ENCODE measurements around the gene RPS6KL1. TPM values are rescaled to one million over a fixed set of nuclear protein-coding genes. Genes with fewer than 3 reads are reported as not detected.

Gene RPS6KL1
- total RNA-seq, 1 donor = 0.09 TPM

DNA sequence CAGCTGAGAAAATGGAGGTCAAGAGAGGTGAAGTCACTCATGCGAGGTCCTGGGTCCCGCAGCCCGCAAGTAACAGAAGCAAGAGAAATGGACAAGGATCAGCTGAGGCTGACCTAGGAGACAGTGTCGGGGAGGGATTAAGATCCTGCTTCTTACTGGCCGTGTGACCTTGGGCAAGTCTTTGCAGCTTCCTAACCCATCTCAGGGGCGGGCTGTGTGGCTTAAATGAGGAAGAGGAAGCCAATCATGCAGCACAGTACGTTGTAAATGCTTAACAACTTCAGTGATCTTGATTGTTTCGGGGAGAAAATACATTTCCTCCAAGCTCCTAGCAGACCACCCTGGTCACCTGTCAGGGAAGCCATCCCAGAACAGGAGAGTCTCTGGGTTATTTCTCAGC is 39.4 kb upstream of the RPS6KL1 start:
- no peak for DNase-seq (ENCODE audit: low read depth)
- TF ChIP-seq, protein P1, sequence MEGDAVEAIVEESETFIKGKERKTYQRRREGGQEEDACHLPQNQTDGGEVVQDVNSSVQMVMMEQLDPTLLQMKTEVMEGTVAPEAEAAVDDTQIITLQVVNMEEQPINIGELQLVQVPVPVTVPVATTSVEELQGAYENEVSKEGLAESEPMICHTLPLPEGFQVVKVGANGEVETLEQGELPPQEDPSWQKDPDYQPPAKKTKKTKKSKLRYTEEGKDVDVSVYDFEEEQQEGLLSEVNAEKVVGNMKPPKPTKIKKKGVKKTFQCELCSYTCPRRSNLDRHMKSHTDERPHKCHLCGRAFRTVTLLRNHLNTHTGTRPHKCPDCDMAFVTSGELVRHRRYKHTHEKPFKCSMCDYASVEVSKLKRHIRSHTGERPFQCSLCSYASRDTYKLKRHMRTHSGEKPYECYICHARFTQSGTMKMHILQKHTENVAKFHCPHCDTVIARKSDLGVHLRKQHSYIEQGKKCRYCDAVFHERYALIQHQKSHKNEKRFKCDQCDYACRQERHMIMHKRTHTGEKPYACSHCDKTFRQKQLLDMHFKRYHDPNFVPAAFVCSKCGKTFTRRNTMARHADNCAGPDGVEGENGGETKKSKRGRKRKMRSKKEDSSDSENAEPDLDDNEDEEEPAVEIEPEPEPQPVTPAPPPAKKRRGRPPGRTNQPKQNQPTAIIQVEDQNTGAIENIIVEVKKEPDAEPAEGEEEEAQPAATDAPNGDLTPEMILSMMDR (IDR thresholded peaks at IDR 0.05; ENCODE audit: insufficient read depth, low read length) = no peak

DNA sequence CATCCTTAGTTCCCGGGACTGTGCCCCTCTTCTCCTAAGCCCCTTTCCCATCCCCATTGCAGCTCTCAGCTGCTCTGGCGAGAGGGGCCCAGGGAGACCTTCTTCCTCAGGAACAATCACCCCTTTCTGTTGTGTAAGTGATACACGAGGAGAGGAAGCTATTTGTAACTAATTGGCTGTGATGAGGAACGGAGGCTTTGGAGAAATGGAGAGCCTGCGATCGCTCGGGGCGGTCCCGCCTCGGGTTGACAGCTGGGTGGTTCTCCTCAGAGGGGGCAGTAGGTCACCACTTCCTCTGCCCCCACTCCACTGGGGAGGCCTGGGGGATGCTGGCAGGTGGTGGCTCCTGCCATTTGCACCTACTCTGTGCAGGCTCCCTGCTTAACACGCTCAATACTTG is 39.0 kb upstream of the RPS6KL1 start:
- no peak for DNase-seq (ENCODE audit: low read depth)
- TF ChIP-seq, protein P1 (IDR thresholded peaks at IDR 0.05; ENCODE audit: insufficient read depth, low read length) = no peak
- no peak overlapping the region for H3K4me3 ChIP-seq (ENCODE audit: low read depth, low read length)

More for the DNA sequence above, 39.4 kb upstream of the RPS6KL1 start:
- H3K4me3 ChIP-seq (ENCODE audit: low read depth, low read length) = no peak overlapping the region

DNA sequence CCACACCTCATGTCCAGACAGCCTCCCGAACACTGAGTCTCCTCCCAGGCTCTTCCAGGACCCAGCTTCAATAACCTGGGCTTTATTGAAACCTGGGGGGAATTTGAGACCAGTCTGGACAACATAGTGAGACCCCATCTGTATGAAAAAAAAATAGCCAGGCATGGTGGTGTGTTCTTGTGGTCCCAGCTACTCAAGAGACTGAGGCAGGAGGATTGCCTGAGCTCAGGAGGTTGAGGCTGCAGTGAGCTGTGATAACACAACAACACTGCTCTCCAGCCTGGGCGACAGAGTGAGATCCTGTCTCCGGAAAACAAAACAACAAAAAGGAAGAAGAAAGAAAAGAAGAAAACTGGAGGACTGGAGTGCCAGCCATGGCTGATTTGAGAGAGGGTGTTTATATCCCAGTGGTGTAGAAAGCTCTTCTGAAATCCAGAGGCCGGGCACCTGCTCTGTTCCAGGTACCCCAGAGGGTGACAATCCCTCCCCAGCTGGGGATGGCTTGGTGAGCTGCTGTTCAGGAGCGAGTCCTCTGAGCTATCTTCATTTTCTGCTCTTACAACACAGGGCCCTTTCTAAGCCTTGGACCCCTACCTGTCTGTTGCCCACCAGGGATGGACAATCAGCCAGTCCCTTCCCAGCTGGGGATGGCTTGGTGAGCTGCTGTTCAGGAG is 38.3 kb upstream of the RPS6KL1 start:
- TF ChIP-seq, protein P1 (IDR thresholded peaks at IDR 0.05; ENCODE audit: insufficient read depth, low read length) = no peak
- DNase-seq (ENCODE audit: low read depth) = no peak
- H3K4me3 ChIP-seq (ENCODE audit: low read depth, low read length) = no peak overlapping the region

DNA sequence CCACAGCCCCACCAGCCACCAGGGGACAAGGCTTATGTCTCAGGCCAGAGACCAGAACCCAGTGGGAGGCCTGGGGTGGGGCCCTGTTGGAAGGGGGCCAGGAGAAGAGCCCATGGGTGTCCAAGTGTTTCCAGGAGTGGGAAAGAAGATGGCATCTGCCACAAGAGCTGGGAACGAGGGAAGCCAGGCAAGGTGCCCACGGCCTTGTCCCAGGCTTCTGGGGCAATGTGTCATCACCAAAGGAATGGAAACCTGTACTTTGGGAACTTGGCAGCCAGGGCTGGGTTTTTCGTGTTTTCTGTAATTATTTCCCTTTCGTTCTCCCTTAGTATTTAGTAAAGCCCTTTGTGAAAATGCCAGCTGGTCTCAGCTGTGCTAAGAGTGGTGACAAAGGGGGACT is 37.7 kb upstream of the RPS6KL1 start:
- DNase-seq (ENCODE audit: low read depth) = no peak
- H3K4me3 ChIP-seq (ENCODE audit: low read depth, low read length) = no peak overlapping the region
- TF ChIP-seq, protein P1 (IDR thresholded peaks at IDR 0.05; ENCODE audit: insufficient read depth, low read length) = no peak

DNA sequence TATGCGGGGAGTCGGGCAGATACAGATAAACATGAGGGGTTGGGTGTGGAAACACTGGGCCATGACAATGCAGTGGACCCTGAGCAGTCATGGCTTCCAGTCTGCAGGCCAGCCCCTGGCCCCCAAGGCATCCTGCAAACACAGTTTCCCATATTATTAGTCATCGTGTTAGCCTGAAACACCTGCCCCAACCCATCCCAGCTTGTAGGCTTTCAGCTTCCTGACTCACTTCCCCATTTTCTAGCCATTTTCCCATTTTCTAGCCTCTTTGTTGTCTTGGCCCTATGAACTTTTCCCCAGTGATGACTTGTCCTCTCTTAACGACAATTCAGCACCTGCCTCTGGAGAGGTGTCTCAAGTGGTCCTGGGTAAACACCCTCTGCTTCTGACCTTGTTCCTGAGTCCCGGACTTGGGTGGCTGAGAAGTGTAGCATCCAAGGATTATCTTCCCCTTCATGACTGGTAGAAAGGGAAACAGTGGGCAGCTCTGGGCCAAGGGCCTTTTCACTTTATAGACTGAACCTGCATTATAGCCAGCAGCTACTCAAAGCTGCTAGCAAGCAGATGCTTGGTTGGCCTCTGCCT is 36.6 kb upstream of the RPS6KL1 start:
- TF ChIP-seq, protein P1 (IDR thresholded peaks at IDR 0.05; ENCODE audit: insufficient read depth, low read length) = no peak
- H3K4me3 ChIP-seq (ENCODE audit: low read depth, low read length) = no peak overlapping the region
- DNase-seq (ENCODE audit: low read depth) = no peak

DNA sequence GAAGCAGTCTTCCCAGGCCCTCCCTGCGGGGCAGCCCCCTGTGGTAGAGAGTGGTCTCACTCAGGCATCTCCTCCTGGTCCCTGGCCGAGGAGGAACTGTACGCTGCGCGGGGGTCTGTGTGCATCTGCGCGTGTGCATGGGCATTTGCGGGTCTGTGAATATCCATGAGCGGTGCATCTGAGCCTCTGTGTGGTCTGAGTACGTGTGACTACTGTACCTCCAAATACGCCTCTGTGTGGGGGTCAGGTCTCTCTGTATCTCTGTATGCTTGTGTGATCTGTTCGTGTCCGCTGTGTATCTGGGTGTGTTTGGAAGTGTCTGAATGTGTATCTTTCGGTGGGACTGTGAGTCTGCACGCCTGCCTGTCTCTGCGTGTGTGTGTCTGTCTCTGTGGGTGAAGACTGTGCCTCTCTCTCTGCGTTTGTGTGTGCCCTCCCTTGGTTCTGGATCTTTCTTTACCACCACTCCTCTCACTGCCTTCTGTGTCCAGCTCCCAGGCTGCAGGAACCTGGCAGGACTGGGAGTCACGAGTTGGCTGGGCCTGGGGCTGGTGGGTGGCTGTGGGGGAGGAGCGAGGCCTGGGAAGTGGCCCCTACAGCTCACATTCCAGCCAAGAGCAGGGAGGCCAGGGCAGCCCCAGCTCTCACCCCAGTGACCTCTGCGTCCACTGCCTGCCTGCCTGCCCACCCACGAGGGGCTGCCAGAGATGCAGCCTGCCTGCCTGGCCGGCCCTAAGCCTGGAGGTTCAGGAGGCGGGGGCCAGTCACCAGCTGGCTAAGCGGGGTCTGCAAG is 33.4 kb upstream of the RPS6KL1 start:
- TF ChIP-seq, protein P1 (IDR thresholded peaks at IDR 0.05; ENCODE audit: insufficient read depth, low read length) = no peak
- DNase-seq (ENCODE audit: low read depth) = no peak
- no peak overlapping the region for H3K4me3 ChIP-seq (ENCODE audit: low read depth, low read length)
